DND-41 (cell line): Measurements from ENCODE around the gene RNU6-1.

Experiments
- ATAC-seq: fragments of 200-7000 bp; cut with Tn5 transposase; 3 replicates; pipeline ENCODE4 v1.9.1; 2021; ENCODE audit warnings: low read depth; ENCODE audit not compliant: insufficient read depth
- DNase-seq: peaks from one replicate; pipeline ENCODE4 v3.0.0-alpha.2; 2020
- H2AFZ ChIP-seq: 2 replicates; pipeline ENCODE4 v1.6.0; 2012; ENCODE audit warnings: low read depth, low read length
- H3K27ac ChIP-seq: 2 replicates; pipeline ENCODE4 v1.5.1; 2012; ENCODE audit warnings: low read length, inconsistent platforms
- H3K27me3 ChIP-seq: fragments of 200-600 bp; sonication (generic); 2 replicates; pipeline ENCODE4 v1.6.0; 2012; ENCODE audit warnings: low read length, mild to moderate bottlenecking, inconsistent platforms; ENCODE audit not compliant: insufficient read depth, poor library complexity
- H3K36me3 ChIP-seq: 2 replicates; pipeline ENCODE4 v1.5.1; 2012; ENCODE audit warnings: low read length, inconsistent platforms; ENCODE audit not compliant: insufficient read depth
- H3K4me1 ChIP-seq: 2 replicates; pipeline ENCODE4 v1.5.1; 2012; ENCODE audit warnings: mild to moderate bottlenecking, low read length; ENCODE audit not compliant: insufficient read depth
- H3K4me2 ChIP-seq: 2 replicates; pipeline ENCODE4 v1.6.0; 2012; ENCODE audit warnings: mild to moderate bottlenecking, moderate library complexity, low read length, inconsistent platforms; ENCODE audit not compliant: insufficient read depth
- H3K4me3 ChIP-seq, 2 experiments: fragments of 200-600 bp in 1 of 2; shearing (Covaris generic) in 1 of 2; 2 replicates each; pipeline ENCODE4 v1.5.1; 2012 to 2016; ENCODE audit warnings: inconsistent platforms in 2 of 2, low read length in 2 of 2, mild to moderate bottlenecking in 2 of 2, low read depth in 1 of 2, moderate library complexity in 1 of 2
- H3K79me2 ChIP-seq: 2 replicates; pipeline ENCODE4 v1.6.0; 2012; ENCODE audit warnings: low read length, inconsistent platforms; ENCODE audit not compliant: insufficient read depth
- H3K9ac ChIP-seq: 2 replicates; pipeline ENCODE4 v1.6.0; 2012; ENCODE audit warnings: low read depth, mild to moderate bottlenecking, inconsistent platforms, low read length, moderate library complexity
- H3K9me3 ChIP-seq: 2 replicates; pipeline ENCODE4 v1.5.1; 2012; ENCODE audit warnings: low read length, moderate library complexity, mild to moderate bottlenecking, inconsistent platforms; ENCODE audit not compliant: insufficient read depth, severe bottlenecking
- H4K20me1 ChIP-seq: 2 replicates; pipeline ENCODE4 v1.6.0; 2012; ENCODE audit warnings: low read length; ENCODE audit not compliant: insufficient read depth
- CTCF ChIP-seq: IDR thresholded peaks from 2 replicates; pipeline ENCODE4 v1.5.1; 2012; ENCODE audit warnings: borderline replicate concordance, low read length, moderate library complexity, mild to moderate bottlenecking; ENCODE audit not compliant: poor library complexity, severe bottlenecking; ENCODE audit errors: extremely low read depth
- EZH2 ChIP-seq: IDR thresholded peaks from 3 replicates; pipeline ENCODE4 v1.6.1; 2012; ENCODE audit warnings: borderline replicate concordance, low read depth, mild to moderate bottlenecking, moderate library complexity, low read length, inconsistent platforms; ENCODE audit not compliant: severe bottlenecking

RNU6-1 gene

GRCh38 chr15:67812241-67812644 is 27.6 kb downstream of the RNU6-1 start:
- H3K79me2 ChIP-seq, result no peaks in the 10 kb centered on the region
- H3K9ac ChIP-seq, result no peak overlapping the region
- H4K20me1 ChIP-seq, result no peaks in the 10 kb centered on the region
- TF ChIP-seq CTCF (no peak), EZH2 (no peak)
- H3K4me1 ChIP-seq, result no peaks in the 10 kb centered on the region
- no peak overlapping the region for H2AFZ ChIP-seq
- ATAC-seq (0 out of 3 replicates have a peak, but pooled peaks have one; percentile 19), DNase-seq (no peak)
- no peaks in the 10 kb centered on the region for H3K27me3 ChIP-seq
- peaks cover 16% of the 10 kb centered on the region; the same call in 1 of the 2 replicates for H3K36me3 ChIP-seq
- H3K4me2 ChIP-seq, result no peak overlapping the region
- H3K9me3 ChIP-seq, result no peaks in the 10 kb centered on the region
- H3K27ac ChIP-seq, result no peak overlapping the region
- H3K4me3 ChIP-seq, result no peak overlapping the region

GRCh38 chr15:67809866-67810265 is 30.0 kb downstream of the RNU6-1 start:
- TF ChIP-seq CTCF, result no peak
- H3K36me3 ChIP-seq, result peaks cover 15% of the 10 kb centered on the region; the same call in 1 of the 2 replicates
- DNase-seq (no peak), ATAC-seq (no peak)
- no peak overlapping the region for H3K4me3 ChIP-seq
- H3K4me2 ChIP-seq, result no peak overlapping the region
- H3K9ac ChIP-seq, result no peak overlapping the region
- peaks cover 2% of the 10 kb centered on the region; the same call in 1 of the 2 replicates for H3K4me1 ChIP-seq
- H3K27me3 ChIP-seq, result no peaks in the 10 kb centered on the region
- no peaks in the 10 kb centered on the region for H3K9me3 ChIP-seq
- no peaks in the 10 kb centered on the region for H4K20me1 ChIP-seq
- no peak overlapping the region for H2AFZ ChIP-seq
- no peak overlapping the region for H3K27ac ChIP-seq
- H3K79me2 ChIP-seq, result no peaks in the 10 kb centered on the region

GRCh38 chr15:67809441-67809840 is 30.4 kb downstream of the RNU6-1 start:
- no peak for ATAC-seq
- TF ChIP-seq CTCF (no peak), EZH2 (no peak)

GRCh38 chr15:67808821-67809220 is 31.0 kb downstream of the RNU6-1 start:
- DNase-seq (no peak), ATAC-seq (no peak)
- Histone ChIP-seq H3K79me2 (no peaks in the 10 kb centered on the region), H3K9ac (no peak overlapping the region), H3K27ac (no peak overlapping the region), H3K27me3 (no peaks in the 10 kb centered on the region), H2AFZ (no peak overlapping the region), H3K36me3 (peaks cover 15% of the 10 kb centered on the region; the same call in 1 of the 2 replicates), H3K9me3 (no peaks in the 10 kb centered on the region), H4K20me1 (no peaks in the 10 kb centered on the region), H3K4me2 (no peak overlapping the region), H3K4me1 (peaks cover 5% of the 10 kb centered on the region; the same call in 1 of the 2 replicates), H3K4me3 (no peak overlapping the region)
- TF ChIP-seq CTCF (no peak), EZH2 (no peak)

More at GRCh38 chr15:67809441-67809840, 30.4 kb downstream of the RNU6-1 start:
- Histone ChIP-seq H3K4me2 (no peak overlapping the region), H3K9ac (no peak overlapping the region), H3K79me2 (no peaks in the 10 kb centered on the region), H3K27me3 (no peaks in the 10 kb centered on the region), H3K36me3 (peaks cover 15% of the 10 kb centered on the region; the same call in 1 of the 2 replicates), H3K4me1 (peaks cover 2% of the 10 kb centered on the region; the same call in 1 of the 2 replicates), H4K20me1 (no peaks in the 10 kb centered on the region), H2AFZ (no peak overlapping the region), H3K27ac (no peak overlapping the region), H3K4me3 (no peak overlapping the region), H3K9me3 (no peaks in the 10 kb centered on the region)
- no peak for DNase-seq
